NCI-H2171 treated with DMSO at 0.1 percent for 48 hours (cell line): ENCODE measurements around the gene ACP6.
"Not testable (repeated sequence)": the region's sequence is repeated elsewhere in the genome, so short reads cannot be mapped to it uniquely, and the experiment has no call there.

Experiments used
- DNase-seq: peaks from one replicate; lab custom pipeline; 2025; lab: John Stamatoyannopoulos, UW

The ACP6 gene

GRCh38 chr1:147670319-147671001, at the start of gene ACP6:
Gene ACP6, minus strand, starts transcription at chr1:147670524. Its CDS starts 476 bp downstream, at chr1:147670048.
- DNase-seq: peak; percentile 85

- no peak for DNase-seq
Measured at GRCh38 chr1:147719711-147720225, 49.4 kb upstream of the ACP6 start.

- no peak for DNase-seq
Measured at GRCh38 chr1:147719029-147719698, 48.8 kb upstream of the ACP6 start.

GRCh38 chr1:147717706-147718097, 47.4 kb upstream of the ACP6 start:
- DNase-seq: no peak

- peak; percentile 81 for DNase-seq
Measured at GRCh38 chr1:147717051-147717705, 46.9 kb upstream of the ACP6 start.

GRCh38 chr1:147712605-147713004, 42.3 kb upstream of the ACP6 start:
- no peak for DNase-seq

- peak; percentile 59 for DNase-seq
Measured at GRCh38 chr1:147700042-147701006, 30.0 kb upstream of the ACP6 start.

GRCh38 chr1:147699686-147700041, 29.3 kb upstream of the ACP6 start:
- DNase-seq: no peak

- DNase-seq: no peak
Measured at GRCh38 chr1:147683163-147683763, 12.9 kb upstream of the ACP6 start.

GRCh38 chr1:147680608-147681235, 10.4 kb upstream of the ACP6 start:
- DNase-seq: not testable (repeated sequence)

- DNase-seq: not testable (repeated sequence)
Measured at GRCh38 chr1:147677681-147678080, 7.4 kb upstream of the ACP6 start.

GRCh38 chr1:147676311-147677085, 6.2 kb upstream of the ACP6 start:
- DNase-seq: no peak

- DNase-seq: no peak
Measured at GRCh38 chr1:147673816-147674215, 3.5 kb upstream of the ACP6 start.

- no peak for DNase-seq
Measured at GRCh38 chr1:147673406-147673805, 3.1 kb upstream of the ACP6 start.

GRCh38 chr1:147669469-147670318, 630 bp downstream of the ACP6 start:
- DNase-seq: peak; percentile 1

- DNase-seq: no peak
Measured at GRCh38 chr1:147665521-147665920, 4.8 kb downstream of the ACP6 start.

GRCh38 chr1:147664206-147664605, 6.1 kb downstream of the ACP6 start:
- DNase-seq: no peak

- DNase-seq: no peak
Measured at GRCh38 chr1:147654511-147654910, 15.8 kb downstream of the ACP6 start.

- no peak for DNase-seq
Measured at GRCh38 chr1:147652306-147652705, 18.0 kb downstream of the ACP6 start.
